Loucy (cell line): ENCODE data around the gene SLC27A5.

ENCODE experiments used
- CTCF ChIP-seq: fragments of 200-600 bp; sonication (generic); conservative IDR thresholded peaks from 2 replicates; pipeline ENCODE4 v1.5.1; 2014; ENCODE audit warnings: mild to moderate bottlenecking, antibody characterized with exemption, low read length
- EZH2phosphoT487 ChIP-seq: fragments of 200-600 bp; IDR thresholded peaks from 2 replicates; pipeline ENCODE4 v1.6.1; 2018; ENCODE audit warnings: antibody characterized with exemption, mild to moderate bottlenecking, moderate library complexity, borderline replicate concordance

DNA sequence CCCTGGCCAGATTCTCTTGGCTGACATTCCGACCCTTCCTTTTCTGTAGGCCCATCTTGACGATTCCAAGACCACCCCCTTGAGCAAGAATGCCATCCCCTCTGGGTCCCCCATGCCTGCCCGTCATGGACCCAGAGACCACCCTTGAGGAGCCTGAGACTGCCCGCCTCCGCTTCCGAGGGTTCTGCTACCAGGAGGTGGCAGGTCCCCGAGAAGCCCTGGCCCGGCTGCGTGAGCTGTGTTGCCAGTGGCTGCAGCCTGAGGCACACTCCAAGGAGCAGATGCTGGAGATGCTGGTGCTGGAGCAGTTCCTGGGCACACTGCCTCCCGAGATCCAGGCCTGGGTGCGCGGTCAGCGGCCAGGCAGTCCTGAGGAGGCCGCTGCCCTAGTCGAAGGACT, 34.7 kb downstream of the SLC27A5 start:
- TF ChIP-seq CTCF (no peak), EZH2phosphoT487 (no peak)
